Tibial nerve (tissue), 4 donors: ENCODE data around the gene RUNX2.

Experiments used
- CTCF ChIP-seq, 5 experiments: fragments of 200-600 bp in 3 of 5; fragments of 450-650 bp in 2 of 5; sonication (generic) in 3 of 5; IDR thresholded peaks; one replicate each; pipeline ENCODE4 v1.5.1; 2016 to 2019; ENCODE audit warnings: antibody characterized with exemption in 5 of 5, mild to moderate bottlenecking in 3 of 5, moderate library complexity in 2 of 5
- EP300 ChIP-seq, 2 donors: sonication (generic); formaldehyde crosslinking; IDR thresholded peaks; one replicate each; pipeline ENCODE4 v1.6.1; 2017; ENCODE audit warnings: antibody characterized with exemption in 2 of 2, mild to moderate bottlenecking in 1 of 2
- POLR2A ChIP-seq, 2 donors: fragments of 450-650 bp; IDR thresholded peaks; one replicate each; pipeline ENCODE4 v1.6.1; 2017; ENCODE audit warnings: antibody characterized with exemption in 2 of 2, mild to moderate bottlenecking in 2 of 2, moderate library complexity in 2 of 2

GRCh38 chr6:45631396-45631795, 303.3 kb downstream of the RUNX2 start:
- TF ChIP-seq CTCF (IDR thresholded peaks at IDR 0.05) (no peak), POLR2A (IDR thresholded peaks at IDR 0.05) (no peak), EP300 (IDR thresholded peaks at IDR 0.05) (no peak)
